Mesodermal cell (in vitro differentiated cells): ENCODE results near the gene SSBP2.
A peak's percentile ranks its signal among the peaks of the same experiment; 100 is the strongest.
"Not testable (repeated sequence)": the region's sequence is repeated elsewhere in the genome, so short reads cannot be mapped to it uniquely, and the experiment has no call there.

Experiments
- H3K27ac ChIP-seq: 2 replicates; pipeline ENCODE4 v1.7.0; 2013; ENCODE audit warnings: mild to moderate bottlenecking, low read depth, low read length, moderate library complexity; ENCODE audit not compliant: severe bottlenecking
- H3K36me3 ChIP-seq: 2 replicates; pipeline ENCODE4 v1.7.1; 2013; ENCODE audit warnings: mild to moderate bottlenecking, low read length, moderate library complexity; ENCODE audit not compliant: control insufficient read depth, insufficient read depth
- H3K4me1 ChIP-seq: one replicate; pipeline ENCODE4 v1.7.1; 2013; ENCODE audit warnings: mild to moderate bottlenecking, low read length; ENCODE audit not compliant: insufficient read depth, control insufficient read depth, poor library complexity, severe bottlenecking
- H3K4me3 ChIP-seq: 2 replicates; pipeline ENCODE4 v1.7.0; 2013; ENCODE audit warnings: low read length, control low read depth, mild to moderate bottlenecking; ENCODE audit not compliant: insufficient read depth, poor library complexity, severe bottlenecking; ENCODE audit errors: extremely low read depth
- H3K9me3 ChIP-seq: 2 replicates; pipeline ENCODE4 v1.7.1; 2013; ENCODE audit warnings: mild to moderate bottlenecking, low read length, moderate library complexity; ENCODE audit not compliant: control insufficient read depth
- WGBS, 2 experiments: methylation state at CpG; one replicate each; pipeline ENCODE4 v1.1.5; 2013; ENCODE audit warnings: missing lambda C conversion rate in 2 of 2; ENCODE audit not compliant: insufficient coverage in 2 of 2; 5-methylcytosine and 5-hydroxymethylcytosine counted together

Gene SSBP2

GRCh38 chr5:81717860-81718259 is 33.0 kb downstream of the SSBP2 start:
- WGBS, 2 experiments, result 100% methylated on average over 1 to 2 of the region's 4 CpGs
- Histone ChIP-seq H3K4me3 (no peak overlapping the region), H3K4me1 (peaks cover 7% of the 10 kb centered on the region), H3K9me3 (no peaks in the 10 kb centered on the region), H3K36me3 (peaks cover 3% of the 10 kb centered on the region), H3K27ac (peak overlapping the region; percentile 37)

- Histone ChIP-seq H3K9me3 (no peaks in the 10 kb centered on the region), H3K36me3 (peaks cover 3% of the 10 kb centered on the region), H3K4me1 (peaks cover 7% of the 10 kb centered on the region), H3K4me3 (no peak overlapping the region), H3K27ac (no peak overlapping the region)
- no CpG with 5 or more reads among the region's 1 CpG for WGBS, 2 experiments
These were observed 33.7 kb downstream of the SSBP2 start for GRCh38 chr5:81717226-81717625.

- not testable (repeated sequence) for H3K36me3 ChIP-seq, H3K27ac ChIP-seq, H3K4me3 ChIP-seq, H3K9me3 ChIP-seq, H3K4me1 ChIP-seq
- no CpG with 5 or more reads among the region's 2 CpGs for WGBS, 2 experiments
These were observed 36.8 kb downstream of the SSBP2 start for GRCh38 chr5:81714076-81714475.

GRCh38 chr5:81708889-81709288 is 42.0 kb downstream of the SSBP2 start:
- H3K4me3 ChIP-seq, result no peak overlapping the region
- H3K9me3 ChIP-seq, result no peaks in the 10 kb centered on the region
- no CpG with 5 or more reads among the region's 1 CpG for WGBS, 2 experiments
- H3K4me1 ChIP-seq, result no peaks in the 10 kb centered on the region
- peaks cover 4% of the 10 kb centered on the region for H3K36me3 ChIP-seq
- no peak overlapping the region for H3K27ac ChIP-seq

GRCh38 chr5:81703840-81704239 is 47.1 kb downstream of the SSBP2 start:
- peaks cover 16% of the 10 kb centered on the region for H3K36me3 ChIP-seq
- H3K9me3 ChIP-seq, result peaks cover 19% of the 10 kb centered on the region
- H3K4me3 ChIP-seq, result no peak overlapping the region
- H3K27ac ChIP-seq, result no peak overlapping the region
- no peaks in the 10 kb centered on the region for H3K4me1 ChIP-seq
- 100% methylated on average over 1 of the region's 2 CpGs; no CpG with 5 or more reads in 1 of the 2 experiments for WGBS, 2 experiments

- H3K4me1 ChIP-seq, result no peaks in the 10 kb centered on the region
- peaks cover 12% of the 10 kb centered on the region for H3K36me3 ChIP-seq
- peaks cover 19% of the 10 kb centered on the region for H3K9me3 ChIP-seq
- no peak overlapping the region for H3K27ac ChIP-seq
- no peak overlapping the region for H3K4me3 ChIP-seq
These were observed 50.7 kb downstream of the SSBP2 start for GRCh38 chr5:81700166-81700565.

- 100% methylated on average over 1 of the region's 2 CpGs for WGBS, 2 experiments
- Histone ChIP-seq H3K4me3 (no peak overlapping the region), H3K27ac (no peak overlapping the region), H3K9me3 (peaks cover 19% of the 10 kb centered on the region), H3K36me3 (peaks cover 12% of the 10 kb centered on the region), H3K4me1 (no peaks in the 10 kb centered on the region)
These were observed 52.1 kb downstream of the SSBP2 start for GRCh38 chr5:81698813-81699212.

- no CpG with 5 or more reads among the region's 9 CpGs for WGBS, 2 experiments
- peaks cover 12% of the 10 kb centered on the region for H3K36me3 ChIP-seq
- H3K4me1 ChIP-seq, result no peaks in the 10 kb centered on the region
- no peak overlapping the region for H3K27ac ChIP-seq
- H3K4me3 ChIP-seq, result no peak overlapping the region
- H3K9me3 ChIP-seq, result peaks cover 19% of the 10 kb centered on the region
These were observed 54.2 kb downstream of the SSBP2 start for GRCh38 chr5:81696418-81697397.

- Histone ChIP-seq H3K4me3 (no peak overlapping the region), H3K36me3 (peaks cover 7% of the 10 kb centered on the region), H3K9me3 (peaks cover 3% of the 10 kb centered on the region), H3K4me1 (no peaks in the 10 kb centered on the region), H3K27ac (no peak overlapping the region)
- WGBS, 2 experiments, result 80 to 90% methylated on average over 1 to 2 of the region's 2 CpGs
These were observed 56.2 kb downstream of the SSBP2 start for GRCh38 chr5:81694726-81695125.

GRCh38 chr5:81688215-81688614 is 62.7 kb downstream of the SSBP2 start:
- Histone ChIP-seq H3K4me3 (no peak overlapping the region), H3K4me1 (no peaks in the 10 kb centered on the region), H3K36me3 (peaks cover 3% of the 10 kb centered on the region), H3K9me3 (no peaks in the 10 kb centered on the region), H3K27ac (no peak overlapping the region)
- 96 to 98% methylated on average over 3 to 5 of the region's 5 CpGs for WGBS, 2 experiments

- Histone ChIP-seq H3K4me3 (no peak overlapping the region), H3K27ac (no peak overlapping the region)
- WGBS, 2 experiments, result 60 to 86% methylated on average over 1 of the region's 1 CpG
These were observed 63.6 kb downstream of the SSBP2 start for GRCh38 chr5:81687292-81687691.

More at GRCh38 chr5:81687292-81687691, 63.6 kb downstream of the SSBP2 start:
- no peaks in the 10 kb centered on the region for H3K4me1 ChIP-seq
- H3K36me3 ChIP-seq, result peaks cover 3% of the 10 kb centered on the region
- H3K9me3 ChIP-seq, result no peaks in the 10 kb centered on the region
